Upper lobe of left lung (tissue), 4 donors: ENCODE results near the gene SYNE3.

Experiments used
- CTCF ChIP-seq, 6 experiments: fragments of 450-650 bp in 4 of 6; fragments of 200-600 bp in 2 of 6; sonication (generic) in 2 of 6; IDR thresholded peaks; one replicate each; pipeline ENCODE4 v1.5.1; 2016 to 2019; ENCODE audit warnings: antibody characterized with exemption in 6 of 6
- POLR2A ChIP-seq, 4 donors: fragments of 450-650 bp; IDR thresholded peaks; one replicate each; pipeline ENCODE4 v1.5.1; 2016 to 2017; ENCODE audit warnings: antibody characterized with exemption in 4 of 4, mild to moderate bottlenecking in 2 of 4

GRCh38 chr14:95487669-95488084 lies 28.8 kb downstream of the SYNE3 start:
- no peak for TF ChIP-seq CTCF (IDR thresholded peaks at IDR 0.05)
- TF ChIP-seq POLR2A (IDR thresholded peaks at IDR 0.05), result no peak
